ENCODE results near the gene PRSS38.

The PRSS38 gene

GRCh38 chr1:227889047-227889862 lies 73.8 kb downstream of the PRSS38 start:
- Histone ChIP-seq H3K27me3 (ENCODE audit: control insufficient read depth, insufficient read depth, low read length) (no peaks in the 10 kb centered on the region), H2AFZ (no peak overlapping the region), H3K9ac (no peak overlapping the region), H3K79me2 (no peaks in the 10 kb centered on the region), H3K9me3 (ENCODE audit: control insufficient read depth, low read length) (no peaks in the 10 kb centered on the region), H3K36me3 (ENCODE audit: control insufficient read depth, insufficient read depth, low read length) (no peaks in the 10 kb centered on the region), H3K4me1 (no peaks in the 10 kb centered on the region), H3K4me2 (ENCODE audit: low read length) (no peak overlapping the region), H3K4me3 (ENCODE audit: low read depth, low read length) (no peak overlapping the region), H3K27ac (no peak overlapping the region)
- TF ChIP-seq, protein P1, sequence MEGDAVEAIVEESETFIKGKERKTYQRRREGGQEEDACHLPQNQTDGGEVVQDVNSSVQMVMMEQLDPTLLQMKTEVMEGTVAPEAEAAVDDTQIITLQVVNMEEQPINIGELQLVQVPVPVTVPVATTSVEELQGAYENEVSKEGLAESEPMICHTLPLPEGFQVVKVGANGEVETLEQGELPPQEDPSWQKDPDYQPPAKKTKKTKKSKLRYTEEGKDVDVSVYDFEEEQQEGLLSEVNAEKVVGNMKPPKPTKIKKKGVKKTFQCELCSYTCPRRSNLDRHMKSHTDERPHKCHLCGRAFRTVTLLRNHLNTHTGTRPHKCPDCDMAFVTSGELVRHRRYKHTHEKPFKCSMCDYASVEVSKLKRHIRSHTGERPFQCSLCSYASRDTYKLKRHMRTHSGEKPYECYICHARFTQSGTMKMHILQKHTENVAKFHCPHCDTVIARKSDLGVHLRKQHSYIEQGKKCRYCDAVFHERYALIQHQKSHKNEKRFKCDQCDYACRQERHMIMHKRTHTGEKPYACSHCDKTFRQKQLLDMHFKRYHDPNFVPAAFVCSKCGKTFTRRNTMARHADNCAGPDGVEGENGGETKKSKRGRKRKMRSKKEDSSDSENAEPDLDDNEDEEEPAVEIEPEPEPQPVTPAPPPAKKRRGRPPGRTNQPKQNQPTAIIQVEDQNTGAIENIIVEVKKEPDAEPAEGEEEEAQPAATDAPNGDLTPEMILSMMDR (IDR thresholded peaks at IDR 0.05), result no peak

DNA sequence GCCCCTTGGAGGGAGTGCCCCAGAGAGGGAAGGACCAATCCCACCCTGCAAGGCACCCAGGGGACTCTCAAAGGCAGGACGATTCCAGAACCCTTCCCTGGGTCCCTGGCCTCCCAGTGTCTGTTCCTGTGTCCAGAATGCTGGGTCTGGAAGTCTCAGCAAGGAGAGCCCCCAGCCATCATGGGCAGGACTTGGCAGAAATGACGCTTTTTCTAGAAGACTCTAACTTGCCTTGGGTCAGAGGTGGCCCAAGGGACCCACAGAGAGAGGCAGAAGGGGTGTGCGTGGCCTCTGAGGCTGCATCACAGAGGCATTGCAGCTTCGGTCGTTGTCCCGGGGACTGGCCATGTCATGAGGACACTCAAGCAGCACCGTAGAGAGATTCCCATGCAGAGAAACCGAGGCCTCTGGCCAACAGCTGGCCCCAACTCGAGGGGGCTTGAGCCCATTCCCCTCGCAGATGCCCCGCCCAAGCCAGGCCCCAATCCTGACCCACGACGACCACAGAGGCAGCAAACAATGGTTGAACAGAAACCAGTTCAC lies 74.5 kb downstream of the PRSS38 start:
- Histone ChIP-seq H3K9me3 (ENCODE audit: control insufficient read depth, low read length) (no peaks in the 10 kb centered on the region), H3K27ac (no peak overlapping the region), H3K9ac (no peak overlapping the region), H3K4me1 (no peaks in the 10 kb centered on the region), H3K27me3 (ENCODE audit: control insufficient read depth, insufficient read depth, low read length) (no peaks in the 10 kb centered on the region), H2AFZ (no peak overlapping the region), H3K4me3 (ENCODE audit: low read depth, low read length) (no peak overlapping the region), H3K36me3 (ENCODE audit: control insufficient read depth, insufficient read depth, low read length) (no peaks in the 10 kb centered on the region), H3K4me2 (ENCODE audit: low read length) (no peak overlapping the region), H3K79me2 (no peaks in the 10 kb centered on the region)
- TF ChIP-seq, protein P1 (IDR thresholded peaks at IDR 0.05), result no peak

DNA sequence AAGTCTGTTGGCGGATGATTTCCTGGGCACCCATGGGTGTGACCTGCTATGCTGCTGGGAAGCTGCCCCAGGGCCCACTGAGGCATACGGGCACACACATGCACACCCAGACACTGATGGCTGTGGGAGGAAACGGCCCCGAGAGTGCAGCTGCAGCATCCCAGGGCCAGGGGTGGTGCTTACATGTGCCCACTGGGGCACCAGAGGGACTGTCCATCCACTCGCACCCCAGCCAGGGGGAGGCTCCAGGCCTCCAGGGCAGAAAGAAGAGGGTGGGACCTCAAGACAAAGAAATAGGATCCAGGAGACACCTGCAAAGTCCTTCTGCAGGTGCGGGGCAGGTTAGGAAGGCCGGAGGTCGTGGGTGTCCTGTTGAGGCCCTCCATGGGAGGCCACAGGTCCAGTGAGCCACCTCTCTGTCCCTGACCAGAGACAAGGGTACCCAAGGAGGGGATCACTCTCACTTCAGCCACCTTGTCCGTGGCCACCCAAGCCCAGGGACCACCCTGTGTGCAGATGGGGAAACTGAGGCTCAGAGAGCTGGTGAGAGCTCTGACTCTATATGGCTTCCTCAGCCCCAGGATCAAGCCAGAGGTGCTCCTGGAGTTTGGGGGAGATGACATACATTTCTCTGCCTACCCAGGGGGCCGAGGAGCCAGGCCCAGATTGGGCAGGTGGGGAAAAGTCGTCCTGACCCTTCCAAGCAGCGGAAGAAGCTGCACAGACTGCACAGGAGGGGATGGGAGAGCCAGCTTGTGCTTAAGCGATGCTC lies 75.2 kb downstream of the PRSS38 start:
- H3K4me1 ChIP-seq, result no peaks in the 10 kb centered on the region
- TF ChIP-seq, protein P1 (IDR thresholded peaks at IDR 0.05), result no peak
- H3K27ac ChIP-seq, result no peak overlapping the region

DNA sequence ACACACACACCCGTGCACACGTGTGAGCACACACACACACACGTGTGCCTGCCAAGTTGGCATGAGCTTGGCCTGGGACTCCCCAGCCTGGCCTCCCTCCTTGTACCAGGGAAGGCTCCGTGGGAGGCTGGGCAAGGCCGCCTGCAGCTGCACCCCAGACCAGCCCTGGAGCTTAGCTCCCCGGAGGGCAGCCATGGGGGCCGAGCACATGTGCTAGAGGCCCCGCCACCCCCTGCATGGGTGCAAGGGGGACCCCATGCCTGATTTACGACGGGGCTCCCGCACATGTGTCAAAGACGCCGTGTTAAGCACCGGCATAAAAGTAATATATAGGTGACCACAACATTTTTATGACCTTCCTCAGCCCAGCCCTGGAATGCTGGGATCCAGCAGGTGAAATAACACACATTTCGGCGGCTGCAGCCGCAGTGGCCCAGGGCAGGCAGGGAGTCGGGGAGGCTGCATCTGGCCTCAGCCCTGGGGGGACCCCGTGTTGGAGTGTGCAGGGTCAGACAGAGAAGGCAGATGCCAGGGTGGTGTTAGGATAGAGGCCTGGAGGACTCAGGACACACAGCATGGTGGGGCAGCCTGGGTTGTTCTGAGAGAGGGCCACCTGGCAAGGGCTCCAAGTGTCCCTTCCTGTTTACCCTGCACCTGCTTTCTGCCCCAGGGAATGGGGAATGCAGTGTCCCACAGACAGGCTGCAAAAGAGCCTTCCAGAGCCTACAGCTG lies 75.9 kb downstream of the PRSS38 start:
- no peaks in the 10 kb centered on the region for H3K79me2 ChIP-seq
- no peak overlapping the region for H3K9ac ChIP-seq
- H3K4me1 ChIP-seq, result no peaks in the 10 kb centered on the region
- no peak overlapping the region for H3K4me2 ChIP-seq (ENCODE audit: low read length)
- H3K36me3 ChIP-seq (ENCODE audit: control insufficient read depth, insufficient read depth, low read length), result no peaks in the 10 kb centered on the region
- TF ChIP-seq, protein P1 (IDR thresholded peaks at IDR 0.05), result no peak
- no peaks in the 10 kb centered on the region for H3K9me3 ChIP-seq (ENCODE audit: control insufficient read depth, low read length)
- no peak overlapping the region for H3K4me3 ChIP-seq (ENCODE audit: low read depth, low read length)
- H3K27me3 ChIP-seq (ENCODE audit: control insufficient read depth, insufficient read depth, low read length), result no peaks in the 10 kb centered on the region
- H2AFZ ChIP-seq, result no peak overlapping the region
- no peak overlapping the region for H3K27ac ChIP-seq

More for the DNA sequence above, 75.2 kb downstream of the PRSS38 start:
- Histone ChIP-seq H3K79me2 (no peaks in the 10 kb centered on the region), H3K9ac (no peak overlapping the region), H3K9me3 (ENCODE audit: control insufficient read depth, low read length) (no peaks in the 10 kb centered on the region), H2AFZ (no peak overlapping the region), H3K36me3 (ENCODE audit: control insufficient read depth, insufficient read depth, low read length) (no peaks in the 10 kb centered on the region), H3K27me3 (ENCODE audit: control insufficient read depth, insufficient read depth, low read length) (no peaks in the 10 kb centered on the region), H3K4me2 (ENCODE audit: low read length) (no peak overlapping the region), H3K4me3 (ENCODE audit: low read depth, low read length) (no peak overlapping the region)
